Hepatocyte (in vitro differentiated cells): ENCODE measurements around the gene CIDEC.

Experiments used
- EZH2 ChIP-seq: fragments of 200-600 bp; sonication (generic); IDR thresholded peaks from 2 replicates; pipeline ENCODE4 v1.6.1; 2016; ENCODE audit warnings: antibody characterized with exemption, mild to moderate bottlenecking, borderline replicate concordance
- TF ChIP-seq, protein P1 (sequence below): fragments of 200-600 bp; sonication (generic); IDR thresholded peaks from 2 replicates; pipeline ENCODE4 v1.5.1; 2016; ENCODE audit warnings: antibody characterized with exemption, mild to moderate bottlenecking; ENCODE audit not compliant: poor library complexity

DNA sequence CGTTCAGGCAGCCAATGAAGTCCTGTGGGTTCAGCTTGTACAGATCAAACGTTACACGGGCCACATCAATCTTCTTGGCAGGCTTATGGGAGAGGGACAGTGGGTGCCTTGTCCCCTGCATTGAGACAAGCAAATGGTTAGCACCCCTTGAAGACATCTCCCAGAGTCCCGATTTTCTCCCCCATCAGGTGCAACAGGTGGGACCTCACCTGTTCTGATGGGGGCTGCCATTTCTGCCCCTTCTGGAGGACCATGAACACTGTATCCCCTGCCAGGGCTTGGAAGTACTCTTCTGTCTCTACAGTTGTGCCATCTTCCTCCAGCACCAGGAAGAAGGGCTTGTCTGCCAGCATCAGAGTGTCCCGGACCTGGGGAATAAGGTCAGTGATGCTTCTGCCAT, 10.1 kb downstream of the CIDEC start:
- TF ChIP-seq, protein P1, sequence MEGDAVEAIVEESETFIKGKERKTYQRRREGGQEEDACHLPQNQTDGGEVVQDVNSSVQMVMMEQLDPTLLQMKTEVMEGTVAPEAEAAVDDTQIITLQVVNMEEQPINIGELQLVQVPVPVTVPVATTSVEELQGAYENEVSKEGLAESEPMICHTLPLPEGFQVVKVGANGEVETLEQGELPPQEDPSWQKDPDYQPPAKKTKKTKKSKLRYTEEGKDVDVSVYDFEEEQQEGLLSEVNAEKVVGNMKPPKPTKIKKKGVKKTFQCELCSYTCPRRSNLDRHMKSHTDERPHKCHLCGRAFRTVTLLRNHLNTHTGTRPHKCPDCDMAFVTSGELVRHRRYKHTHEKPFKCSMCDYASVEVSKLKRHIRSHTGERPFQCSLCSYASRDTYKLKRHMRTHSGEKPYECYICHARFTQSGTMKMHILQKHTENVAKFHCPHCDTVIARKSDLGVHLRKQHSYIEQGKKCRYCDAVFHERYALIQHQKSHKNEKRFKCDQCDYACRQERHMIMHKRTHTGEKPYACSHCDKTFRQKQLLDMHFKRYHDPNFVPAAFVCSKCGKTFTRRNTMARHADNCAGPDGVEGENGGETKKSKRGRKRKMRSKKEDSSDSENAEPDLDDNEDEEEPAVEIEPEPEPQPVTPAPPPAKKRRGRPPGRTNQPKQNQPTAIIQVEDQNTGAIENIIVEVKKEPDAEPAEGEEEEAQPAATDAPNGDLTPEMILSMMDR, result no peak
- no peak for TF ChIP-seq EZH2
